WTC11 (cell line): Measurements from ENCODE around the gene CSNK1G1. TPM values are rescaled to one million over a fixed set of nuclear protein-coding genes. Genes with fewer than 3 reads are reported as not detected.

Experiments used
- ATAC-seq: fragments of 200-7000 bp; cut with Tn5 transposase; 2 replicates; pipeline ENCODE4 v1.10.0; 2021; ENCODE audit warnings: mild to moderate bottlenecking, moderate library complexity
- CTCF ChIA-PET: fragments of 300-600 bp; sonication (Branson Sonifier 250); formaldehyde crosslinking; loops from one replicate; lab custom pipeline; 2021; ENCODE audit warnings: antibody characterized with exemption; lab: Charles Lee
- POLR2A ChIA-PET: fragments of 350-600 bp; sonication (Branson Sonifier 250); formaldehyde crosslinking; loops from one replicate; lab custom pipeline; 2021; ENCODE audit warnings: antibody characterized with exemption; lab: Charles Lee
- DNase-seq: peaks from one replicate; pipeline ENCODE4 v3.0.0; 2021; ENCODE audit warnings: low spot score
- H3K27ac Mint-ChIP-seq: 2 replicates; pipeline ENCODE4 v1.8.0; 2021; ENCODE audit warnings: mixed read lengths
- H3K27me3 Mint-ChIP-seq: 2 replicates; pipeline ENCODE4 v1.8.0; 2021; ENCODE audit warnings: low read depth, mild to moderate bottlenecking, moderate library complexity, mixed read lengths
- H3K36me3 Mint-ChIP-seq: 2 replicates; pipeline ENCODE4 v1.8.0; 2021; ENCODE audit warnings: mixed read lengths
- H3K4me1 Mint-ChIP-seq: 2 replicates; pipeline ENCODE4 v1.8.0; 2022; ENCODE audit warnings: mixed read lengths
- H3K4me3 Mint-ChIP-seq: 2 replicates; pipeline ENCODE4 v1.8.0; 2021; ENCODE audit warnings: mild to moderate bottlenecking, moderate library complexity, mixed read lengths
- H3K9me3 Mint-ChIP-seq: 2 replicates; pipeline ENCODE4 v1.8.0; 2021; ENCODE audit warnings: mixed read lengths
- CREB1 ChIP-seq: sonication (generic); formaldehyde crosslinking; IDR thresholded peaks from 2 replicates; pipeline ENCODE4 v1.8.0; 2023; ENCODE audit warnings: mild to moderate bottlenecking, missing genetic modification reagents
- FOXP1 ChIP-seq: sonication (generic); formaldehyde crosslinking; IDR thresholded peaks from 2 replicates; pipeline ENCODE4 v1.8.0; 2022; ENCODE audit warnings: missing genetic modification reagents, mild to moderate bottlenecking, moderate library complexity, borderline replicate concordance
- JAZF1 ChIP-seq: fragments of 250-450 bp; sonication (Bioruptor Pico); IDR thresholded peaks from 2 replicates; pipeline ENCODE4 v1.9.0; 2021; ENCODE audit warnings: moderate library complexity, mild to moderate bottlenecking, inconsistent platforms
- JUN ChIP-seq: sonication (generic); formaldehyde crosslinking; IDR thresholded peaks from 2 replicates; pipeline ENCODE4 v1.8.0; 2023; ENCODE audit warnings: mild to moderate bottlenecking, missing genetic modification reagents
- NFATC4 ChIP-seq: fragments of 250-450 bp; sonication (Bioruptor Pico); IDR thresholded peaks from 2 replicates; pipeline ENCODE4 v1.9.0; 2021; ENCODE audit warnings: mild to moderate bottlenecking
- NFYB ChIP-seq: sonication (generic); formaldehyde crosslinking; conservative IDR thresholded peaks from 2 replicates; pipeline ENCODE4 v1.8.0; 2022; ENCODE audit warnings: low read depth, missing genetic modification reagents
- RORB ChIP-seq: fragments of 250-450 bp; sonication (Bioruptor Pico); IDR thresholded peaks from 2 replicates; pipeline ENCODE4 v1.9.0; 2021; ENCODE audit warnings: mild to moderate bottlenecking
- SP1 ChIP-seq: sonication (generic); formaldehyde crosslinking; conservative IDR thresholded peaks from 2 replicates; pipeline ENCODE4 v1.8.1; 2022; ENCODE audit warnings: missing genetic modification reagents
- TEAD4 ChIP-seq: sonication (generic); formaldehyde crosslinking; IDR thresholded peaks from 2 replicates; pipeline ENCODE4 v1.8.0; 2022; ENCODE audit warnings: mild to moderate bottlenecking, missing genetic modification reagents
- ZNF121 ChIP-seq: sonication (generic); formaldehyde crosslinking; IDR thresholded peaks from 2 replicates; pipeline ENCODE4 v1.8.0; 2023; ENCODE audit warnings: missing genetic modification reagents
- ZNF317 ChIP-seq: sonication (generic); formaldehyde crosslinking; IDR thresholded peaks from 2 replicates; pipeline ENCODE4 v1.8.1; 2023; ENCODE audit warnings: low read depth, mild to moderate bottlenecking, moderate library complexity, missing genetic modification reagents, borderline replicate concordance
- ZNF396 ChIP-seq: fragments of 250-450 bp; sonication (Bioruptor Pico); IDR thresholded peaks from 2 replicates; pipeline ENCODE4 v1.8.0; 2021; ENCODE audit warnings: mild to moderate bottlenecking, moderate library complexity, borderline replicate concordance
- total RNA-seq: library from RNA; stranded (reverse); gene quantifications from 3 replicates; pipeline ENCODE4 v1.2.3, GENCODE V29; 2021
- TF ChIP-seq, protein P1 (sequence below): fragments of 250-450 bp; sonication (Bioruptor Pico); IDR thresholded peaks from 2 replicates; pipeline ENCODE4 v1.9.0; 2021; ENCODE audit warnings: moderate library complexity, mild to moderate bottlenecking, inconsistent platforms, borderline replicate concordance
- TF ChIP-seq, protein P2 (sequence below): sonication (generic); formaldehyde crosslinking; IDR thresholded peaks from 2 replicates; pipeline ENCODE4 v1.8.1; 2022; ENCODE audit warnings: mild to moderate bottlenecking, missing genetic modification reagents, moderate library complexity, borderline replicate concordance
- TF ChIP-seq, protein P3 (sequence below): fragments of 250-450 bp; sonication (Bioruptor Pico); conservative IDR thresholded peaks from 2 replicates; pipeline ENCODE4 v1.9.0; 2021; ENCODE audit warnings: mild to moderate bottlenecking
- TF ChIP-seq, protein P4 (sequence below): sonication (generic); formaldehyde crosslinking; IDR thresholded peaks from 2 replicates; pipeline ENCODE4 v1.8.0; 2023; ENCODE audit warnings: missing genetic modification reagents, mild to moderate bottlenecking, borderline replicate concordance
- TF ChIP-seq, protein P5 (sequence below): sonication (generic); formaldehyde crosslinking; conservative IDR thresholded peaks from 2 replicates; pipeline ENCODE4 v1.8.1; 2023; ENCODE audit warnings: mild to moderate bottlenecking, low read depth, missing genetic modification reagents, moderate library complexity
- TF ChIP-seq, protein P6 (sequence below): sonication (generic); formaldehyde crosslinking; IDR thresholded peaks from 2 replicates; pipeline ENCODE4 v1.8.1; 2023; ENCODE audit warnings: mild to moderate bottlenecking, missing genetic modification reagents
- TF ChIP-seq, protein P7 (sequence below): sonication (generic); formaldehyde crosslinking; IDR thresholded peaks from 2 replicates; pipeline ENCODE4 v1.8.1; 2023; ENCODE audit warnings: mild to moderate bottlenecking, missing genetic modification reagents, moderate library complexity
- TF ChIP-seq, protein P8 (sequence below): sonication (generic); formaldehyde crosslinking; IDR thresholded peaks from 2 replicates; pipeline ENCODE4 v1.8.1; 2022; ENCODE audit warnings: missing genetic modification reagents, borderline replicate concordance

CSNK1G1 gene
- total RNA-seq, 1 experiment from 2014 or later: 19.3 TPM

DNA sequence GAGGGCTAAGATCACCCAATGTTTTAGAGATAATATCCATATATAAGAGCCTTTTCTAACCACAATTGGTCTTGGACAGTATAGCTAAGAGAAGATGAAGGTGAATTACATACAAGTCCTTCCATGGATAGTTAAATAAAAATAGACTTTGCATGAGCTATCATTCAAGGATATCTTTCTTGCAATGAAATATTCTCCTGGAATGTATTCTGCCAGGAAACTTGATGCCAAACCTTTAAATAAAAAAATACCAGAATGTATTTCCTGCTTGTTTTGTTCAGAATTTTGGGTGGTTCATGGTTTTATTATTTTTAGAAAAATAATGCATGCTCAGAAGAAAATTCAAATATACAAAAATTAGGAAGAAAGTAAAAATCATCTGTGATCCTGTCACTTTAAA lies 104.3 kb downstream of the CSNK1G1 start:
- ATAC-seq: no peak
- no peak overlapping the region for H3K4me3 Mint-ChIP-seq
- H3K27me3 Mint-ChIP-seq: no peaks in the 10 kb centered on the region
- TF ChIP-seq CREB1: no peak
- TF ChIP-seq JUN (CRISPR knock-in tag): no peak
- TF ChIP-seq JAZF1 (CRISPR knock-in tag): no peak
- TF ChIP-seq, protein P1, sequence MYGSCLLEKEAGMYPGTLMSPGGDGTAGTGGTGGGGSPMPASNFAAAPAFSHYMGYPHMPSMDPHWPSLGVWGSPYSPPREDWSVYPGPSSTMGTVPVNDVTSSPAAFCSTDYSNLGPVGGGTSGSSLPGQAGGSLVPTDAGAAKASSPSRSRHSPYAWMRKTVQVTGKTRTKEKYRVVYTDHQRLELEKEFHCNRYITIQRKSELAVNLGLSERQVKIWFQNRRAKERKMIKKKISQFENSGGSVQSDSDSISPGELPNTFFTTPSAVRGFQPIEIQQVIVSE: no peak
- TF ChIP-seq ZNF317 (CRISPR knock-in tag): no peak
- TF ChIP-seq, protein P2, sequence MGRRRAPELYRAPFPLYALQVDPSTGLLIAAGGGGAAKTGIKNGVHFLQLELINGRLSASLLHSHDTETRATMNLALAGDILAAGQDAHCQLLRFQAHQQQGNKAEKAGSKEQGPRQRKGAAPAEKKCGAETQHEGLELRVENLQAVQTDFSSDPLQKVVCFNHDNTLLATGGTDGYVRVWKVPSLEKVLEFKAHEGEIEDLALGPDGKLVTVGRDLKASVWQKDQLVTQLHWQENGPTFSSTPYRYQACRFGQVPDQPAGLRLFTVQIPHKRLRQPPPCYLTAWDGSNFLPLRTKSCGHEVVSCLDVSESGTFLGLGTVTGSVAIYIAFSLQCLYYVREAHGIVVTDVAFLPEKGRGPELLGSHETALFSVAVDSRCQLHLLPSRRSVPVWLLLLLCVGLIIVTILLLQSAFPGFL: no peak
- TF ChIP-seq, protein P3, sequence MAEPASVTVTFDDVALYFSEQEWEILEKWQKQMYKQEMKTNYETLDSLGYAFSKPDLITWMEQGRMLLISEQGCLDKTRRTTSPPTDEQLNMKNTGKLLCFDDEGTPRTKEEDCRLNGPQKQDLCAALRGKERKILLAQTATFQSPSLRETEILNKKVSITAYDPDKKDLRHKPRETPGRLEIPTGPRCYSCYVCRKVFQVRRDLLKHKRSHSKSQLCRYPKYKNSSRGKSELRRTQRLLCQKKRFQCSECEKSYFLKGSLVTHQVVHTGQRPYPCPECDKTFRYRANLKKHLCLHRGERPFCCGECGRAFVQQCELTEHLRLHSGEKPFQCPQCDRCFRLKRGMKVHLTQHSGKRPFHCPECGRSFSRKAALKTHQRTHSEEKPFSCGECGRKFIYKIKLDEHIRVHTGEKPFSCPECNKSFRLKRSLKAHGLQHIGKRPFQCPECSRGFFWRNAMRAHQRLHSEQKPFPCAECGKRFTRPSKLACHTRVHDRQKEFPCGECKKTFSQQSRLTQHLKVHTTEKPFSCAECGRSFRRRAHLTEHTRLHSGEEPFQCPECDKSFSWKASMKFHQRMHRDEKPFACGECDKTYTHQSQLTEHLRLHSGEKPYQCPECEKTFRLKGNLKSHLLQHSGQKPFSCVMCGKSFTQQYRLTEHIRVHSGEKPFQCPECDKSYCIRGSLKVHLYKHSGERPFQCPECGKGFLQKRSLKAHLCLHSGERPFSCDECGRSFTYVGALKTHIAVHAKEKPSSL (CRISPR knock-in tag): no peak
- no peak for TF ChIP-seq TEAD4 (CRISPR knock-in tag)
- no peak for TF ChIP-seq ZNF396
- TF ChIP-seq RORB (CRISPR knock-in tag): no peak
- TF ChIP-seq ZNF121: no peak
- no peak for TF ChIP-seq NFATC4 (CRISPR knock-in tag)
- TF ChIP-seq, protein P4, sequence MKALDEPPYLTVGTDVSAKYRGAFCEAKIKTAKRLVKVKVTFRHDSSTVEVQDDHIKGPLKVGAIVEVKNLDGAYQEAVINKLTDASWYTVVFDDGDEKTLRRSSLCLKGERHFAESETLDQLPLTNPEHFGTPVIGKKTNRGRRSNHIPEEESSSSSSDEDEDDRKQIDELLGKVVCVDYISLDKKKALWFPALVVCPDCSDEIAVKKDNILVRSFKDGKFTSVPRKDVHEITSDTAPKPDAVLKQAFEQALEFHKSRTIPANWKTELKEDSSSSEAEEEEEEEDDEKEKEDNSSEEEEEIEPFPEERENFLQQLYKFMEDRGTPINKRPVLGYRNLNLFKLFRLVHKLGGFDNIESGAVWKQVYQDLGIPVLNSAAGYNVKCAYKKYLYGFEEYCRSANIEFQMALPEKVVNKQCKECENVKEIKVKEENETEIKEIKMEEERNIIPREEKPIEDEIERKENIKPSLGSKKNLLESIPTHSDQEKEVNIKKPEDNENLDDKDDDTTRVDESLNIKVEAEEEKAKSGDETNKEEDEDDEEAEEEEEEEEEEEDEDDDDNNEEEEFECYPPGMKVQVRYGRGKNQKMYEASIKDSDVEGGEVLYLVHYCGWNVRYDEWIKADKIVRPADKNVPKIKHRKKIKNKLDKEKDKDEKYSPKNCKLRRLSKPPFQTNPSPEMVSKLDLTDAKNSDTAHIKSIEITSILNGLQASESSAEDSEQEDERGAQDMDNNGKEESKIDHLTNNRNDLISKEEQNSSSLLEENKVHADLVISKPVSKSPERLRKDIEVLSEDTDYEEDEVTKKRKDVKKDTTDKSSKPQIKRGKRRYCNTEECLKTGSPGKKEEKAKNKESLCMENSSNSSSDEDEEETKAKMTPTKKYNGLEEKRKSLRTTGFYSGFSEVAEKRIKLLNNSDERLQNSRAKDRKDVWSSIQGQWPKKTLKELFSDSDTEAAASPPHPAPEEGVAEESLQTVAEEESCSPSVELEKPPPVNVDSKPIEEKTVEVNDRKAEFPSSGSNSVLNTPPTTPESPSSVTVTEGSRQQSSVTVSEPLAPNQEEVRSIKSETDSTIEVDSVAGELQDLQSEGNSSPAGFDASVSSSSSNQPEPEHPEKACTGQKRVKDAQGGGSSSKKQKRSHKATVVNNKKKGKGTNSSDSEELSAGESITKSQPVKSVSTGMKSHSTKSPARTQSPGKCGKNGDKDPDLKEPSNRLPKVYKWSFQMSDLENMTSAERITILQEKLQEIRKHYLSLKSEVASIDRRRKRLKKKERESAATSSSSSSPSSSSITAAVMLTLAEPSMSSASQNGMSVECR (CRISPR knock-in tag): no peak
- TF ChIP-seq SP1: no peak
- TF ChIP-seq FOXP1 (CRISPR knock-in tag): no peak
- H3K9me3 Mint-ChIP-seq: no peaks in the 10 kb centered on the region
- no peaks in the 10 kb centered on the region for H3K36me3 Mint-ChIP-seq
- DNase-seq: no peak
- POLR2A ChIA-PET: no interaction called here
- H3K4me1 Mint-ChIP-seq: peaks cover 31% of the 10 kb centered on the region
- CTCF ChIA-PET: no interaction called here
- peak overlapping the region; percentile 35; the same call in 1 of the 2 replicates for H3K27ac Mint-ChIP-seq

DNA sequence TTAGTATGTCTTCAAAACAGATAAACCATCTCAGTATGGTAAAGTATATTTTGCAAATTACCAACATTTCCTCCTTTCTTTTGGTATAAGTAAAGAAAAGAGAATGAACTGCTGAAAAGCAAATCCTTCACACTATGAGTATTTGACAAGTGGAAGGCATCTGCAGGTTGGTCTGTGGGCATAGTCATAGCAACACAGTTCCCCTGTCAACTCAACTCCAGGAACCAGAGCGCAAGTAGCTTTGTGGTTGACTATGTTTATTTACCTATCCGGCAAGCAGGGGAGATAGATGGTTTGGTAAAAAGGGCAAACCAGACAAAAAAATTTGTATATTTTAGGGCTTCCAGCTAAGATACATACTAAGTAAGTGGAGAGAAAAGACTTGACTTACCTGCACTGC lies 104.9 kb downstream of the CSNK1G1 start:
- no peaks in the 10 kb centered on the region for H3K36me3 Mint-ChIP-seq
- DNase-seq (no peak), ATAC-seq (no peak)
- H3K9me3 Mint-ChIP-seq: no peaks in the 10 kb centered on the region
- CTCF ChIA-PET: no interaction called here
- H3K4me3 Mint-ChIP-seq: no peak overlapping the region
- H3K27ac Mint-ChIP-seq: peak overlapping the region; percentile 35; the same call in 1 of the 2 replicates
- POLR2A ChIA-PET: no interaction called here
- H3K27me3 Mint-ChIP-seq: no peaks in the 10 kb centered on the region
- H3K4me1 Mint-ChIP-seq: peaks cover 29% of the 10 kb centered on the region
- TF ChIP-seq, protein P5, sequence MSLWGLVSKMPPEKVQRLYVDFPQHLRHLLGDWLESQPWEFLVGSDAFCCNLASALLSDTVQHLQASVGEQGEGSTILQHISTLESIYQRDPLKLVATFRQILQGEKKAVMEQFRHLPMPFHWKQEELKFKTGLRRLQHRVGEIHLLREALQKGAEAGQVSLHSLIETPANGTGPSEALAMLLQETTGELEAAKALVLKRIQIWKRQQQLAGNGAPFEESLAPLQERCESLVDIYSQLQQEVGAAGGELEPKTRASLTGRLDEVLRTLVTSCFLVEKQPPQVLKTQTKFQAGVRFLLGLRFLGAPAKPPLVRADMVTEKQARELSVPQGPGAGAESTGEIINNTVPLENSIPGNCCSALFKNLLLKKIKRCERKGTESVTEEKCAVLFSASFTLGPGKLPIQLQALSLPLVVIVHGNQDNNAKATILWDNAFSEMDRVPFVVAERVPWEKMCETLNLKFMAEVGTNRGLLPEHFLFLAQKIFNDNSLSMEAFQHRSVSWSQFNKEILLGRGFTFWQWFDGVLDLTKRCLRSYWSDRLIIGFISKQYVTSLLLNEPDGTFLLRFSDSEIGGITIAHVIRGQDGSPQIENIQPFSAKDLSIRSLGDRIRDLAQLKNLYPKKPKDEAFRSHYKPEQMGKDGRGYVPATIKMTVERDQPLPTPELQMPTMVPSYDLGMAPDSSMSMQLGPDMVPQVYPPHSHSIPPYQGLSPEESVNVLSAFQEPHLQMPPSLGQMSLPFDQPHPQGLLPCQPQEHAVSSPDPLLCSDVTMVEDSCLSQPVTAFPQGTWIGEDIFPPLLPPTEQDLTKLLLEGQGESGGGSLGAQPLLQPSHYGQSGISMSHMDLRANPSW (CRISPR knock-in tag): no peak
- TF ChIP-seq, protein P2: no peak
- TF ChIP-seq, protein P6, sequence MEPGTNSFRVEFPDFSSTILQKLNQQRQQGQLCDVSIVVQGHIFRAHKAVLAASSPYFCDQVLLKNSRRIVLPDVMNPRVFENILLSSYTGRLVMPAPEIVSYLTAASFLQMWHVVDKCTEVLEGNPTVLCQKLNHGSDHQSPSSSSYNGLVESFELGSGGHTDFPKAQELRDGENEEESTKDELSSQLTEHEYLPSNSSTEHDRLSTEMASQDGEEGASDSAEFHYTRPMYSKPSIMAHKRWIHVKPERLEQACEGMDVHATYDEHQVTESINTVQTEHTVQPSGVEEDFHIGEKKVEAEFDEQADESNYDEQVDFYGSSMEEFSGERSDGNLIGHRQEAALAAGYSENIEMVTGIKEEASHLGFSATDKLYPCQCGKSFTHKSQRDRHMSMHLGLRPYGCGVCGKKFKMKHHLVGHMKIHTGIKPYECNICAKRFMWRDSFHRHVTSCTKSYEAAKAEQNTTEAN (CRISPR knock-in tag): no peak
- TF ChIP-seq, protein P7, sequence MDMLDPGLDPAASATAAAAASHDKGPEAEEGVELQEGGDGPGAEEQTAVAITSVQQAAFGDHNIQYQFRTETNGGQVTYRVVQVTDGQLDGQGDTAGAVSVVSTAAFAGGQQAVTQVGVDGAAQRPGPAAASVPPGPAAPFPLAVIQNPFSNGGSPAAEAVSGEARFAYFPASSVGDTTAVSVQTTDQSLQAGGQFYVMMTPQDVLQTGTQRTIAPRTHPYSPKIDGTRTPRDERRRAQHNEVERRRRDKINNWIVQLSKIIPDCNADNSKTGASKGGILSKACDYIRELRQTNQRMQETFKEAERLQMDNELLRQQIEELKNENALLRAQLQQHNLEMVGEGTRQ (CRISPR knock-in tag): no peak
- no peak for TF ChIP-seq NFYB
- TF ChIP-seq, protein P8, sequence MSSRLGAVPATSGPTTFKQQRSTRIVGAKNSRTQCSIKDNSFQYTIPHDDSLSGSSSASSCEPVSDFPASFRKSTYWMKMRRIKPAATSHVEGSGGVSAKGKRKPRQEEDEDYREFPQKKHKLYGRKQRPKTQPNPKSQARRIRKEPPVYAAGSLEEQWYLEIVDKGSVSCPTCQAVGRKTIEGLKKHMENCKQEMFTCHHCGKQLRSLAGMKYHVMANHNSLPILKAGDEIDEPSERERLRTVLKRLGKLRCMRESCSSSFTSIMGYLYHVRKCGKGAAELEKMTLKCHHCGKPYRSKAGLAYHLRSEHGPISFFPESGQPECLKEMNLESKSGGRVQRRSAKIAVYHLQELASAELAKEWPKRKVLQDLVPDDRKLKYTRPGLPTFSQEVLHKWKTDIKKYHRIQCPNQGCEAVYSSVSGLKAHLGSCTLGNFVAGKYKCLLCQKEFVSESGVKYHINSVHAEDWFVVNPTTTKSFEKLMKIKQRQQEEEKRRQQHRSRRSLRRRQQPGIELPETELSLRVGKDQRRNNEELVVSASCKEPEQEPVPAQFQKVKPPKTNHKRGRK (CRISPR knock-in tag): no peak
